Astrocyte (in vitro differentiated cells and primary cell): ENCODE data around the gene PTPRO. TPM values are rescaled to one million over a fixed set of nuclear protein-coding genes. Genes with fewer than 3 reads are reported as not detected.

ENCODE experiments used
- DNase-seq: peaks from one replicate; pipeline ENCODE4 v3.0.0-alpha.2; 2010; ENCODE audit warnings: low read depth
- FAIRE-seq: peaks from 2 replicates; lab custom pipeline; 2011; peaks lifted over from hg19 to GRCh38; lab: Jason Lieb, UNC
- H2AFZ ChIP-seq: 2 replicates; pipeline ENCODE4 v1.6.0; 2012; ENCODE audit warnings: low read depth, low read length, inconsistent platforms
- H3K27ac ChIP-seq: 2 replicates; pipeline ENCODE4 v1.5.1; 2011; ENCODE audit warnings: low read depth, low read length, inconsistent platforms
- H3K27me3 ChIP-seq: 2 replicates; pipeline ENCODE4 v1.6.0; 2011; ENCODE audit warnings: low read length, inconsistent platforms; ENCODE audit not compliant: insufficient read depth
- H3K36me3 ChIP-seq: 2 replicates; pipeline ENCODE4 v1.5.1; 2011; ENCODE audit warnings: low read length, inconsistent platforms; ENCODE audit not compliant: insufficient read depth
- H3K4me1 ChIP-seq: 2 replicates; pipeline ENCODE4 v1.5.1; 2011; ENCODE audit warnings: low read length, inconsistent platforms; ENCODE audit not compliant: insufficient read depth
- H3K4me2 ChIP-seq: 2 replicates; pipeline ENCODE4 v1.6.0; 2012; ENCODE audit warnings: low read length, inconsistent platforms
- H3K4me3 ChIP-seq: 2 replicates; pipeline ENCODE4 v1.5.1; 2011; ENCODE audit warnings: low read depth, mild to moderate bottlenecking, low read length, inconsistent platforms; ENCODE audit not compliant: insufficient read depth
- H3K79me2 ChIP-seq: 2 replicates; pipeline ENCODE4 v1.6.0; 2012; ENCODE audit warnings: mild to moderate bottlenecking, low read length, inconsistent platforms; ENCODE audit not compliant: insufficient read depth
- H3K9ac ChIP-seq: 2 replicates; pipeline ENCODE4 v1.6.0; 2012; ENCODE audit warnings: mild to moderate bottlenecking, low read length, inconsistent platforms
- H3K9me3 ChIP-seq: 2 replicates; pipeline ENCODE4 v1.5.1; 2012; ENCODE audit warnings: low read depth, mild to moderate bottlenecking, low read length, inconsistent platforms; ENCODE audit not compliant: insufficient read depth
- H4K20me1 ChIP-seq: 2 replicates; pipeline ENCODE4 v1.6.0; 2012; ENCODE audit warnings: low read length, inconsistent platforms; ENCODE audit not compliant: insufficient read depth
- H3K27ac Mint-ChIP-seq: one replicate; pipeline ENCODE4 v1.8.0; 2021; ENCODE audit warnings: mild to moderate bottlenecking, mixed read lengths; ENCODE audit not compliant: unreplicated experiment
- H3K27me3 Mint-ChIP-seq: one replicate; pipeline ENCODE4 v1.8.0; 2021; ENCODE audit warnings: low read depth, mixed read lengths; ENCODE audit not compliant: unreplicated experiment
- H3K36me3 Mint-ChIP-seq: one replicate; pipeline ENCODE4 v1.8.0; 2021; ENCODE audit warnings: low read depth, mixed read lengths; ENCODE audit not compliant: unreplicated experiment
- H3K4me1 Mint-ChIP-seq: one replicate; pipeline ENCODE4 v1.8.0; 2021; ENCODE audit warnings: low read depth, mixed read lengths; ENCODE audit not compliant: unreplicated experiment
- H3K4me3 Mint-ChIP-seq: one replicate; pipeline ENCODE4 v1.8.0; 2021; ENCODE audit warnings: mild to moderate bottlenecking, moderate library complexity, mixed read lengths; ENCODE audit not compliant: unreplicated experiment
- H3K9me3 Mint-ChIP-seq: one replicate; pipeline ENCODE4 v1.8.0; 2021; ENCODE audit warnings: mild to moderate bottlenecking, mixed read lengths; ENCODE audit not compliant: unreplicated experiment
- CTCF ChIP-seq: IDR thresholded peaks from 2 replicates; pipeline ENCODE4 v1.5.1; 2011; ENCODE audit warnings: low read depth, mild to moderate bottlenecking, inconsistent platforms, low read length, moderate library complexity; ENCODE audit not compliant: insufficient read depth
- EZH2 ChIP-seq: IDR thresholded peaks from 2 replicates; pipeline ENCODE4 v1.6.1; 2012; ENCODE audit warnings: mild to moderate bottlenecking, low read length, inconsistent platforms; ENCODE audit not compliant: insufficient read depth
- total RNA-seq: library from RNA; stranded (reverse); gene quantifications from 2 replicates; pipeline ENCODE4 v1.2.1, GENCODE V29; 2021

PTPRO gene
- total RNA-seq, 1 donor from 2014 or later = 0.39 TPM

GRCh38 chr12:15620741-15621539, 298.6 kb downstream of the PTPRO start:
- Histone ChIP-seq H3K27ac (no peak overlapping the region), H3K4me1 (no peaks in the 10 kb centered on the region), H3K4me3 (no peak overlapping the region), H3K79me2 (no peaks in the 10 kb centered on the region), H3K27me3 (no peaks in the 10 kb centered on the region), H3K4me2 (no peak overlapping the region), H4K20me1 (no peaks in the 10 kb centered on the region), H3K9ac (no peak overlapping the region), H3K36me3 (peaks cover 16% of the 10 kb centered on the region), H2AFZ (no peak overlapping the region), H3K9me3 (no peaks in the 10 kb centered on the region)
- TF ChIP-seq CTCF (no peak), EZH2 (no peak)
- no peak for FAIRE-seq
- peaks cover 6% of the 10 kb centered on the region for H3K9me3 Mint-ChIP-seq
- H3K27me3 Mint-ChIP-seq = no peaks in the 10 kb centered on the region
- no peak for DNase-seq
- H3K4me3 Mint-ChIP-seq = no peak overlapping the region
- H3K4me1 Mint-ChIP-seq = peaks cover 4% of the 10 kb centered on the region
- no peak overlapping the region for H3K27ac Mint-ChIP-seq
- H3K36me3 Mint-ChIP-seq = peaks cover 35% of the 10 kb centered on the region

- peaks cover 24% of the 10 kb centered on the region for H3K4me1 ChIP-seq
- H2AFZ ChIP-seq = no peak overlapping the region
- Mint-ChIP-seq H3K9me3 (no peaks in the 10 kb centered on the region), H3K36me3 (peaks cover 10% of the 10 kb centered on the region), H3K27ac (no peak overlapping the region), H3K4me1 (peaks cover 26% of the 10 kb centered on the region), H3K4me3 (no peak overlapping the region), H3K27me3 (no peaks in the 10 kb centered on the region)
- DNase-seq (no peak), FAIRE-seq (no peak)
- H3K9me3 ChIP-seq = no peaks in the 10 kb centered on the region
- H3K4me3 ChIP-seq = no peak overlapping the region
- H3K9ac ChIP-seq = no peak overlapping the region
- H3K27me3 ChIP-seq = no peaks in the 10 kb centered on the region
- no peaks in the 10 kb centered on the region for H4K20me1 ChIP-seq
- no peaks in the 10 kb centered on the region for H3K79me2 ChIP-seq
- no peak overlapping the region for H3K4me2 ChIP-seq
- H3K27ac ChIP-seq = no peak overlapping the region
- peaks cover 11% of the 10 kb centered on the region for H3K36me3 ChIP-seq
- TF ChIP-seq CTCF = no peak
- TF ChIP-seq EZH2 = no peak
Observed at GRCh38 chr12:15625075-15625474, 302.8 kb downstream of the PTPRO start.
